Tibial nerve (tissue), 4 donors: ENCODE results near the gene BAK1. TPM values are rescaled to one million over a fixed set of nuclear protein-coding genes. Genes with fewer than 3 reads are reported as not detected.

Source experiments
- small RNA-seq: library from RNA; depleted of rRNA; stranded (forward); fragments of <200 nt; gene quantifications from one replicate; pipeline ENCODE3, GENCODE V24; 2016
- total RNA-seq, 4 donors: library from RNA; depleted of rRNA; stranded (reverse); fragments of >200 nt; gene quantifications; one replicate each; pipeline ENCODE4 v1.1.0, GENCODE V29; 2016

The BAK1 gene
- total RNA-seq, 4 donors from 2014 or later, result 7.9 to 15.3 (median 10.1) TPM

Small RNAs within 50 kb of the gene (small RNA-seq; reads per million reads assigned to genes)
- not detected for gene RF00017

Other genes starting within 250 kb of the BAK1 start
- 1 to 10 TPM in 3 of 4 donors, under 1 TPM in 1; 0.42 to 3.6 (median 2.1) TPM for gene KIFC1, start 188.5 kb downstream of the BAK1 start, total RNA-seq
- 100 to 1,000 TPM in 1 of 4 donors, 10 to 100 TPM in 3; 63.3 to 101 (median 83.3) TPM for gene PHF1, start 169.3 kb downstream of the BAK1 start, total RNA-seq
- 100 to 1,000 TPM; 110 to 161 (median 154) TPM for gene CUTA, start 162.2 kb downstream of the BAK1 start, total RNA-seq
- gene SYNGAP1, start 160.2 kb downstream of the BAK1 start, total RNA-seq, result 10 to 100 TPM; 13.0 to 29.7 (median 19.2) TPM
- gene ZBTB9, start 125.7 kb downstream of the BAK1 start, total RNA-seq, result 1 to 10 TPM; 3.1 to 3.7 (median 3.4) TPM
- 100 to 1,000 TPM in 2 of 4 donors, 10 to 100 TPM in 2; 76.8 to 101 (median 93.9) TPM for gene ITPR3, start 41.0 kb upstream of the BAK1 start, total RNA-seq
- gene UQCC2, start 131.4 kb upstream of the BAK1 start, total RNA-seq, result 10 to 100 TPM; 14.5 to 29.7 (median 23.4) TPM
- 1 to 10 TPM in 3 of 4 donors, under 1 TPM in 1; 0.39 to 3.0 (median 1.7) TPM for gene IP6K3, start 166.6 kb upstream of the BAK1 start, total RNA-seq
- gene LEMD2, start 208.9 kb upstream of the BAK1 start, total RNA-seq, result 10 to 100 TPM; 55.7 to 97.8 (median 70.1) TPM
- not detected for gene MLN, start 223.7 kb upstream of the BAK1 start, total RNA-seq